ENCODE measurements around the gene MOXD1. TPM values are rescaled to one million over a fixed set of nuclear protein-coding genes. Genes with fewer than 3 reads are reported as not detected.

MOXD1 gene
- total and polyA plus RNA-seq, 12 donors = 4.8 to 66.3 (median 41.2) TPM

DNA sequence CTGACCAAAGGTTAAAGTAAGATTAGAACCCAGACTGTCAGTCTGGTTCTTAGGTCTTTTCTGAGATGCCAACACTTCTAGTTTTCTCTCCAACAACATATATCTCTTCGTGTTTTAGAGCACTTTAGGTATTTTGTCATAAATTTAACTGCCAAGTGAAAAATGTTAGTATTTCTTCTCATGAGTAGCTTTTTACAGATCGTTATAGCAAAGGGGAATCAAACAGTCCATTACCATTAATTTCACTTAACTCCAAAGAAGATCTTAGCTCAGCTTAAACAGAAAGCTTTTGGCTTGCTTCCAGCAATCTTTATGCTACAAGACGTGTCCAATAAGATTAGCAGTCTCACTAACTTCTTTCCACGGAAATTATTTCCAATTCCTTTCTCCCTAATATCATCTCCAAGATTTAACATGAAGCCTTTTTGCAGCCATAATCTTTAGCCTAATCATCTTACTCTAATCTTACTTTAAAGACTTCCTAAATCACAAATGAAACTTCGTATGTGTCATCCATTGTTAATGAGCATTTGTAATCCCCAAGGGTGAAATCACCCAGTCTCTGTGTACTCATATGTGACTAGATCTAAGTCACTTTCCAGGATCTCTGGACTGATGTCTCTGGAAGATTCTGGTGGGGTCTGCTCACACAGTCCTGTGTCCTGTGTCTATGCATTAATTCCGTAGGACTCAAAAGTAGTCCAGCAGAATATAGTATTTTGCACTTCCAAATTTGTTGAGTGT is 38.7 kb downstream of the MOXD1 start:
- no peaks in the 10 kb centered on the region for H3K9me3 ChIP-seq (replicated peaks in 1 of 3)
- H3K4me3 ChIP-seq = no peak overlapping the region
- no peak overlapping the region for H3K27ac ChIP-seq
- no peaks in the 10 kb centered on the region for H3K27me3 ChIP-seq
- intact Hi-C loops (cut with DNase I) = no loop called here
- TF ChIP-seq, protein P1, sequence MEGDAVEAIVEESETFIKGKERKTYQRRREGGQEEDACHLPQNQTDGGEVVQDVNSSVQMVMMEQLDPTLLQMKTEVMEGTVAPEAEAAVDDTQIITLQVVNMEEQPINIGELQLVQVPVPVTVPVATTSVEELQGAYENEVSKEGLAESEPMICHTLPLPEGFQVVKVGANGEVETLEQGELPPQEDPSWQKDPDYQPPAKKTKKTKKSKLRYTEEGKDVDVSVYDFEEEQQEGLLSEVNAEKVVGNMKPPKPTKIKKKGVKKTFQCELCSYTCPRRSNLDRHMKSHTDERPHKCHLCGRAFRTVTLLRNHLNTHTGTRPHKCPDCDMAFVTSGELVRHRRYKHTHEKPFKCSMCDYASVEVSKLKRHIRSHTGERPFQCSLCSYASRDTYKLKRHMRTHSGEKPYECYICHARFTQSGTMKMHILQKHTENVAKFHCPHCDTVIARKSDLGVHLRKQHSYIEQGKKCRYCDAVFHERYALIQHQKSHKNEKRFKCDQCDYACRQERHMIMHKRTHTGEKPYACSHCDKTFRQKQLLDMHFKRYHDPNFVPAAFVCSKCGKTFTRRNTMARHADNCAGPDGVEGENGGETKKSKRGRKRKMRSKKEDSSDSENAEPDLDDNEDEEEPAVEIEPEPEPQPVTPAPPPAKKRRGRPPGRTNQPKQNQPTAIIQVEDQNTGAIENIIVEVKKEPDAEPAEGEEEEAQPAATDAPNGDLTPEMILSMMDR (IDR thresholded peaks at IDR 0.05) = no peak
- no peak for TF ChIP-seq POLR2A (IDR thresholded peaks at IDR 0.05)
- no peak for DNase-seq
- peaks cover 8 to 18% of the 10 kb centered on the region in 2 donors for H3K4me1 ChIP-seq (replicated peaks in 1 of 2)
- H3K36me3 ChIP-seq (replicated peaks in 1 of 2) = no peaks in the 10 kb centered on the region
- WGBS, 4 donors = 68 to 82% (median 75%) methylated on average over 6 of the region's 6 CpGs

DNA sequence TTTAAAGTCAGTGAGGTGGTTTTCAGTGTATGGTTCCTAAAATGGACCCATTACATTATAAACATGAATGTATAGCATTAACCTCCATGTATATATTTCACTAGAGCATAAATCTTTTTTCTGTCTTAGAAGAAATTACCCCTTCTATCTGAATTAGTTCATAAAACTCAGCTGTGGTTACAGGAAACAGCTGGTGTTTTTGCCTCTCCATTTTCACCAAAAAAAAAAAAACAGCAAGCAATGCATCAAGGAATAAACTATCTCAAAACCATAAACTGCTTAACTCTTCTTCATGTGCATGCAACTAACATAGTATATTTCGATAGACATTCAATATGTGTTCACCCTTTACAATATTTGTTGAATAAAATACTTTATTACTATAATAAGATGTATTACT is 40.2 kb downstream of the MOXD1 start:
- Histone ChIP-seq H3K4me1 (replicated peaks in 1 of 2) (peaks cover 8 to 21% of the 10 kb centered on the region in 2 donors), H3K27ac (no peak overlapping the region), H3K36me3 (replicated peaks in 1 of 2) (no peaks in the 10 kb centered on the region), H3K27me3 (no peaks in the 10 kb centered on the region), H3K4me3 (no peak overlapping the region), H3K9me3 (replicated peaks in 1 of 3) (no peaks in the 10 kb centered on the region)
- WGBS, 4 donors = 91 to 96% (median 94%) methylated on average over 1 of the region's 1 CpG
- intact Hi-C loops (cut with DNase I) = no loop called here
- no peak for DNase-seq
- TF ChIP-seq, protein P1 (IDR thresholded peaks at IDR 0.05) = no peak
- TF ChIP-seq POLR2A (IDR thresholded peaks at IDR 0.05) = no peak

DNA sequence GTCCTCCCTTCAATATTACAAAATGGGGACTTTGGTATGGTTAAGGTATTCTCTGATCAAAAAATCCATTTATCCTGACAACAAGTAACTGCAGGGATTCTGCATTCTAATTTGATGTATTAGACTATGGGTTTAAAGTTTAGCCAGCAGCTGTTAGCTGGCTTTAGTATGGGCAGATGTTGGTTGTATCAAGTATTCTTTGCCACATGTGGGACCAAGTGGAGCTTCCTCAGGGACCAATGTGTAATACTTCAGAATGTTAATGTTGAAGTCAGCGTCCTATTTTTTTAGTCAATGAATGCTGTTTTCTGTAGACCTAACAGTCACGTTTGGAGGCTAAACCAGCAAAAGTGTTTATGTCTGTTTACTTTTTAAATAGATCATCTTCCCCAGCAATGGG is 41.4 kb downstream of the MOXD1 start:
- Histone ChIP-seq H3K27ac (no peak overlapping the region), H3K9me3 (replicated peaks in 1 of 3) (no peaks in the 10 kb centered on the region), H3K36me3 (replicated peaks in 1 of 2) (no peaks in the 10 kb centered on the region), H3K4me1 (replicated peaks in 1 of 2) (peaks cover 8 to 21% of the 10 kb centered on the region in 2 donors), H3K27me3 (no peaks in the 10 kb centered on the region), H3K4me3 (no peak overlapping the region)
- 86 to 95% (median 87%) methylated on average over 2 of the region's 2 CpGs for WGBS, 4 donors
- no peak for DNase-seq
- intact Hi-C loops (cut with DNase I) = no loop called here
- TF ChIP-seq POLR2A (IDR thresholded peaks at IDR 0.05) = no peak
- TF ChIP-seq, protein P1 (IDR thresholded peaks at IDR 0.05) = no peak

DNA sequence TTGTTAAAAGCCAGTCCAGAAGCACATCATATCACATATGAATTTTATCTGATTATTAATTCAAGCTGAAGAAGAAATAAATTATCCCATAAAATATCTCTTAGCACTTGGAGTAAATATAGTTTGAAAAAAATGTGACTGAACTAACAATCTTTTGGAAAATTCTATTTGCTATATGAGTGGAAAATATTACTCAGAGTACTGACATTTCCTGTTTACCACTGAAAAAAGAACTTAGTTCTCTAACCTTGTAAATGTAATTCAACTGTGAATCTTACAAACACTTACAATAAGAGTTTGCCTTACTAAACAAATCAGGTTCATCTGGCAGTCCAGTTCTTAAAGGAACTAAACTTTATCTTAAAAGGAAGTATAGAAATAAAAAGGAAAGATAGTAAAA is 44.2 kb downstream of the MOXD1 start:
- Histone ChIP-seq H3K4me3 (no peak overlapping the region), H3K36me3 (replicated peaks in 1 of 2) (no peaks in the 10 kb centered on the region), H3K27me3 (no peaks in the 10 kb centered on the region), H3K4me1 (replicated peaks in 1 of 2) (peaks cover 0 to 8% of the 10 kb centered on the region in 2 donors), H3K27ac (no peak overlapping the region), H3K9me3 (replicated peaks in 1 of 3) (no peaks in the 10 kb centered on the region)
- intact Hi-C loops (cut with DNase I) = no loop called here
- no peak for TF ChIP-seq POLR2A (IDR thresholded peaks at IDR 0.05)
- TF ChIP-seq, protein P1 (IDR thresholded peaks at IDR 0.05) = no peak
- no peak for DNase-seq
